HG03439 (cell line): ENCODE results near the gene TMED10.

Experiments
- ATAC-seq: cut with Tn5 transposase; IDR thresholded peaks from one replicate; pipeline ENCODE4 v1.9.1; 2021; ENCODE audit warnings: mild to moderate bottlenecking, moderate library complexity; ENCODE audit not compliant: unreplicated experiment

Gene TMED10

DNA sequence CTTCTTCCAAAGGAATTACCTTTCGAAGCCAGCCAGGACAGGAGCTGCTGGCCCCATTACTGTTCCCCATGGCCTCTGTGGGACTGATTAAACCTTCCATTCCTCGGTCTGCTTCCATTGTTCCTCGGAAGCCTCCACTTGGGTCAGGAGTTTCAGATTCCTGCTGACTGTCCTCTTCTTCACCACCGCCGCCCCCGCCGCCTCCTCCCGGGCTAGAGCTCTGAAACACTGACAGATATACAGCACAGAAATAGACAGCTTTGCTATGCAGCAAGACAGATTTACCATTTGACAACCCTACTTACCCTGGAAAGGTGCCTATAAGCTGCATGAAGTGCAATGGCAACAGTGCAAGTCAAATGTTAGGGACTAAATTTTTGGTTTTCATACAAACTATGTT lies 85.2 kb downstream of the TMED10 start:
- no peak for ATAC-seq

DNA sequence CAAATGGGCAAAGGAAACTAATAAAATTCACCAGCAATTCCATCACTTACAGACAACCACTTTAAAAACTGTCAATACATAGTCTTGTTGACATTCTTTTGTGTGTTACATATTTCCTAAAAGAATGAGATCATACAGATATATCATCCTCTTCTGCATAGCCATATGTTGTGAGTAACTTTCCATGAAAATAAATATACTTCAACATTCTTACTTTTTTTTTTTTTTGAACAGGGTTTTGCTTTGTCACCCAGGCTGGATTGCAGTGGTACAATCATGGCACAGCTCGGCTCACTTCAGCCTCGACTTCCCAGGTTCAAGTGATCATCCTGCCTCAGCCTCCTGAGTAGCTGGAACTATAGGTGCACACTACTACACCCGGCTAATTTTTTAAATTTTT lies 86.1 kb downstream of the TMED10 start:
- ATAC-seq, result no peak

DNA sequence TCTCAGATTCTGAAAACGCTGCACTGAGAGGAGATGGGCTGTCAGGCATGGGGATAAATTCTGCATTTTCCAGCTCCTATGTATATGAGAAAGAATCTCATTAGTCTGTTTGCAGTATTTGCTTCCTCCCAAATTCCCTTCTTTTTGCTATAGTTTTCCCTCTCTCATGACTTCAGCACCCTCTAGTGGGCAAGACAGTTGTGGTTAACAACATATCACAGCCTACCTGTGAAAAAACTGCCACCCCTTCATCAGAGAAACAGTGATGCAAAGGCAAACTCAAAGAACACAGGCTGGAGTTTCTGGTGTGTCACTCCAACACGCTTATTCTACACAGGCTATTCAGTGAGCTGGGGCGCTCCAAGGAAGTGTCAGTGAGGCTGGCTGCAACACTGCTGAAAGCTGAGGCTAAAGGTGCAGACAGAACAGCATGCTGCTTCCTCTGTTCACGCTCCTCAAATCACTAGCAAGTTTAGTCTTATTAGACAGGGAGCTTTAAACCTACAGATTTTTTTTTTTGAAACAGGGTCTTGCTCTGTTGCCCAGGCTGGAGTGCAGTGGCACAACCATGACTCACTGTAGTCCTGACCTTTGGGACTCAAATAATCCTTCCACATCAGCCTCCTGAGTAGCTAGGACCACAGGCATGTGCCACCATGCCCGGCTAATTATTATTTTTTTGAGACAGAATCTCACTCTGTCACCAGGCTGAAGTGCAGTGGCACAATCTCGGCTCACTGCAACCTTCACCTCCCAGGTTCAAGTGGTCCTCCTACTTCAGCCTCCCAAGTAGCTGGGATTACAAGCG lies 87.6 kb downstream of the TMED10 start:
- no peak for ATAC-seq

DNA sequence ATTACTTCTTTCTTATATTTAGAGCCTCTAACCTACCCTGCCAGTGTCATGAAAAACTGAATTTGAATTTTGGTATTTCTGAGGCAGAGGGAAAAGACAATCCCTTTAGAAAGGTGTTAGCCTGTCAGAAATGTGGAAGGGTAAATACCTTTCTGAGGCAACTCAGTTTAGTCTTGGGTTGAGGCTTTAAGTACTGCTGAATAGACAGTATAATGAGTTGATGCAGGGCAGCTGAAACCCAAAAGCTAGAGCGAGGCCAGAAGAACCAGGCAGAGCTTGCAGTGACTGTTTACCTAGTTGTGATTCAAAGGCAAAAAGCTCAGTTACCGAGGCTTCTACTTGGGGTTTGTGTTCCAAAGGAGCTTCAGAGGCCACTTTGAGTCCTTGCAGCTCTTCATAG lies 88.3 kb downstream of the TMED10 start:
- ATAC-seq, result no peak

DNA sequence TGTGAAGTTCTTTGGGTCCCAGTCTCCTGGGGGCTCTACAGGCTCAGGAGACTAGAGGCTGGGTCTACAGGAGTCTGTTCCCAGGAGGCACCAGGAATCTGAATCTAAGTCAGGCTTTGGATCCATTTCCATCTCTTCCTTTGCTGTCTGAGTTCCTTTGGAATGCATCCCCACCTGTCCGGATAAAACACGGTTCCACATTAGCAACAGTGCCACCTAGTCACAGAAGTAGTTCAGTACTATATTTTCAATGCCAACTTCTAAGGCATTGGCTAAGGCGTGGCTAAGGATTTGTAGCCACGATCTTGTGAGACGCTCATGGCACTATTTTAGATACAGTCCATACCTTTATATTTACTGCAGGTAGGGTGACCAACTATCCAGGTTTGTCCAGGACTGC lies 91.9 kb downstream of the TMED10 start:
- no peak for ATAC-seq

DNA sequence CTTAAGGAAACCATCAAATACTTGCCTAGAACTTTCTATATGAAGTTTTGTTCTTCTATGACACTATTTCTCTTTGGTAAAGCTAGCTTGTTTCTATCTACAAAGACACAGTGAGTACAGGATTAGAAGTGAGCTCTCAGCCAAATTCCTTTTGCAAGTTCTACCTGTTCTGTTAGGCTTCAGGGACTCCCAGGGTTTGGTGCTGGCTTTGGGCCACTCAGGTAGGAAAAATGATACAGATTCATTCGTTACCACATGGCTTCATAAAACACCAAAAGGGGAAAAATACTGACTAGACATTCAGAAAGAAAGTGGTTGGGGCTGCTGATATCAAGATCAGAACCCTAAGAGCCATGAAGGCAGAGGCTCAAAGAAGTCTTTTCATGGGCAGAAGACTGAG lies 93.1 kb downstream of the TMED10 start:
- no peak for ATAC-seq

DNA sequence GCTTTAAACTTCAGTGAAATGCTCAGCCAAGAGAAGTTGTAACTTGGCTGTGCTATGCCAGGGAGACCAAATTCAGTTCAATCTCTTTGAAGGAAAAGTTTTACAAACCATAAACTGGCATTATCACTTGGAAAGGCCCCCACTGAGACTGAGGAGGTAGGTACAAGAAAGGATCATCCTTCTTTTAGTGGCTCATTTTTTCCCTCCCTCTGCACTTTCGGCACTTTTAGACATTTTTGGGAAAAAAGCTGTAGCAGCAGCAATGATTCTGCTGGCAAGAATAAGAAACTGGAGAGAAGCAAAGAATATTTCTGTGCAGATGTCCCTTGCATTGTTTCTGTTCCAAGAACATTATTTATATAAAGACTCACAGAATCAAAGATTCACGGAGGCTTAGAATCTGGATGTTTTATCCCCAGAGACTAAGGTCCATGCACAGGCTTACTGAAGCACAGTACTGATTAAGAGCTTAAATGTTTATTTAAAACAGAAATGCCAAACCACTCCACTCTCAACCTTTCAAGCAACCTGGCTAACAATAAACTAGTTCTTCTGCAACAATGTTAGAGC lies 94.7 kb downstream of the TMED10 start:
- ATAC-seq, result no peak
